GM21619 (cell line): ENCODE data around the gene RFESD.
"Not testable (repeated sequence)": the region's sequence is repeated elsewhere in the genome, so short reads cannot be mapped to it uniquely, and the experiment has no call there.

ENCODE experiments used
- ATAC-seq: cut with Tn5 transposase; IDR thresholded peaks from one replicate; pipeline ENCODE4 v1.9.1; 2021; ENCODE audit not compliant: unreplicated experiment

The RFESD gene

DNA sequence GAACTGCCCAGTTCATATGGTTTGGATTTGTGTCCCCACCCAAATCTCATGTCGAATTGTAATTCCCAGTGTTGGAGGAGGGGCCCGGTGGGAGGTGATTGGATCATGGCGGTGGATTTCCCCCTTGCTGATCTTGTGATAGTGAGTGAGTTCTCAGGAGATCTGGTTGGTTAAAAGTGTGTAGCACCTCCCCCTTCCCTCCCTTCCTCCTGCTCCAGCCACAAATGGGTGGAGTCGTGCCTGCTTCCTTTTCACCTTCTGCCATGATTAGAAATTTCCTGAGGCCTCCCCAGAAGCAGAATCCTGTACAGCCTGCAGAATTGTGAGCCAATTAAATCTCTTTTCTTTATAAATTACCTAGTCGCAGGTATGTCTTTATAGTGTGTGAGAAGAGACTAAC is 59.6 kb downstream of the RFESD start:
- ATAC-seq: not testable (repeated sequence)

DNA sequence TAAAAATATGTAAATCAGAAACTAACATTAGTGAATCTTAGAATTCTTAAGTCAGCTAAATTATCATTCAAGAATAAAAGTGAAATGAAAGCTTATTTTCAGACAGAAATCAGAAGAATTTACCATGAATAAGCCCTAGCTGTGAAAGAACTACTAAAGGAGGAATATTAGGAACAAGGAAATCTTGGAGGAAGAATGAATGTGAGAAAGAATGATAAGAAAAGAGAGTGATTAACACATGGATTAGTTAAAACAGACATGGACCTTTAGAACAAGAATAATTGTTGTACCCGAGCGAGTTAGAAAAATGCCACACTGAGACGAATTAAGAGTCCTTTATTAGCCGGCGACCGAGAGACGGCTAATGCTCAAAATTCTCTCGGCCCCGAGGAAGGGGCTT is 60.5 kb downstream of the RFESD start:
- no peak for ATAC-seq
